ENCODE results near the gene CAMK2B.

CAMK2B gene

DNA sequence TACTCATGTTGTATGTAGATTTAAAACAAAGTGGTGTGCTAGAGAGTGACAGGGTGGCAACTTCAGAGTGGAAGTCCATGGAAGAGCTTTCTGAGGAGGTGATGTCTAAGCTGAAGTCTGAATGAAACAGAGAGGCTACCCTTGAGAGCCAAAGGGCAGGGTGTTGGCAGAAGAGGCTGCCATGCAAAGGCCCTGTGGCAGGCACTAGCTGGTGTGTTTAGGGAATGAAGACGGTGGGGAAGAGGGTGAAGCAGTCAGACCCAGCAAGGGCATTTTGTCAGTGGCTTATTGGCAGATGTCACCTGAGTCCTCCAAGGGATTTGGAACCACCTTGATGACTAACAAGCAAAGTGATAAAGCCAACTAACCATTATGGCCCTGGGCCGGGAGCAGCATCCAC lies 3.7 kb upstream of the CAMK2B start:
- DNase-seq = no peak

DNA sequence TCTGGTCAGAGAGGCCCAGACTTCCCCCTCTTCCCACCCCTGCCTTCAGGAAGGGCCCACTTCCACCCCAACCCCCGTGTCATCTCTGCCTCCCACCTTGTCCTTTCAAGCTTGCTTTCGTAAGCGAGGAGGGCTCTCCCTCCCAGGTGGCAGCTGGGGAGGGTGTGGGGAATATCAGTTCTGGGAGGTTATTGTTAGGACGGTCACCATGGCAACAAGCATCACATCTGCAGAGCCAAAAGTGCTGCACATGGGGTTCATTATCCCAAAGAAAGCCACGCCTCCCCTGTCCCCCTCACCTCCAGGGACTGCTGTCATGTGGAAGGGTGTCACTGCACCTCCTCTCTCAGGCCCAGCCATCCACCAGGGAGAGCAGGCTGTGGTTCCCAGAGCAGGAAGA lies 2.6 kb upstream of the CAMK2B start:
- DNase-seq = no peak

DNA sequence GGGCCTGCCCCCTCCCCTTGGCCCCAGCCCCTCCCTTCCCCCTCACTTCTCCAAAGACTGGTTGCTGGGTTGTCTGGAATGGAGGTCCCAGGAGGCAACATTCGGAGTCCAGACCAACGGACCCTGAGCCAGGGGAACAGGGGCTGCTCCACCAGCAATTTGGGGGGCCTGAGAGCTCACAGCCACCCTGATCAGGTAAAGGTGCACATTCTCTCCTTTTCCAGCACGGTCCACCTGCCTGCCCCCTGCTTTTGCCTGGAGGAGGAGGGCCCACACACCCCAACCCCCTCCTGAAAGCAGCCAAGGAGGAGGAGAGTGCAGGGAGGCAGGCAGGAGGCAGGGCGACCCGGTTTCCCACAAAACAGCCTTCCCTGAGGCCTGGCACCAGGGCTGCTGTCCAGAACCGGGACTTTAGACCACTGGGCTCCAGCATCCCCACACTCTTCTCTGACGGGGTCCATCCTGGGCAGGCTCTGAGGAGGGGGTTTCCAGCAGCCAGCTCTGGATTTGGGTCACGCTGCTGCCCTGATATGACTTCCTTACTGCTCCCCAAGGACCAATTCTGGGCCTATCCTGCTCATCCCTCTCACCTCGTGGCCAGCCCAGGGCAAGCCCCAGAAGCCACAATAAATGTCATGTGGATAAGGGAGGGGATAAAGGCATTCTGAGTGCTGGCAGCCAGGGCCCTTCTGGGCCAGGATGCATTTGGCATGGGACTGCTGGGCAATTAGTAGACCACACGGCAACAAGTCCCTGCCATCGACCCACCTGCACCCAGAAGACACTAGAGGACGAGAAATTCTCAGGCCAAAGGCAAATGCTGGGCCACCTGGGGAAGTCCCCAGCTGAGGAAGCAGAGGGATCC lies 1.1 kb upstream of the CAMK2B start:
- DNase-seq = no peak

GRCh38 chr7:44325811-44326241 lies 432 bp upstream of the CAMK2B start:
- peak; percentile 54 for DNase-seq

DNA sequence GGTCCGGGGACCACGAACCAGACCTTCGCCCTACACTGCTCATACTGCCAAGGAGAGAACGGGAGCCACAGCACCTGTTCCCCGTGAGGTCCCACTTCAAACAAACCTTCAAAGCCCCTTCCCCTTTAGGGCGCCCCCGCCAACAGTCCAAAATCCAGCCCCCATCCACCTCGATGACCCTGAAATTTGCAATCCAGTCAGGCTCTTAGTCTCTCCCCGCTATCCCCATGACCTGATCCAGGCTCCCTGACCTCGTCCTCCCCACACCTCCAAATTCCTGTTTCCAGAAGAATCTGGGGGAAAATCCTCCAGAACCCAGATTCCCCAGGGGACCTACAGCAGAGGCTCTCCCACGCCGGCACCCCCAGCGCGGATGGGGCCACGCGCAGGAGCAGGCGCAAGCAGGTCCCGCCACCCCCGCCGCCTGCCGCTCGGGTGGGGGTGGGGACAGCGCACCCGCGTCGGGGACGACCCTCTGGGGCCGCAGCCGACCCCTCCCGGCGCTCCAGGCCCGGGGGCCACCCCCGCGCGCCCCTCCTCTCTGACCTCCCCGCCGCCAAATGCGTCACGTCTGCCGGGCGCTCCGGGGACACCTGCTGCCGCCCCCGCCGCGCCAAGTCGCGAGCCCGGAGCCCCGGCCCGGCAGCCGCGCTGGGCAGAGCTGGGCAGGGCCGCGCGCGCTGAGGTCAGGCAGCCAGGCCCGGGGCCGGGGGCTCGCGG lies 753 bp downstream of the CAMK2B start:
- peak; percentile 34 for DNase-seq

DNA sequence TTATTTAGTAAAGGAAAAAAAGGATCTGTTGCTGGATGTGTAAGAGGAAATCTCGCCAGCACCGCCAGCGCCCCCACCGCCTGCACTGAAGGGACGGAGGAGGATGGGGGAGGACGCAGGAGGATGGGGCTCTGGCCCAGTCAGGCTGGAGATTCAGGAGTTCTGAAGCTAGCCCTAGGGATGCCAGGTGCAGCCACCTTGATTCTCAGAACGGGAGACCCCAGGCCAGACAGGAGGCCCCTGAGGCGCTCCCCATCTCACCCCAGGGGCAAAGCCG lies 1.3 kb downstream of the CAMK2B start:
- DNase-seq = no peak

- DNase-seq = no peak
These were observed 1.8 kb downstream of the CAMK2B start for GRCh38 chr7:44323381-44324203.

- DNase-seq = no peak
These were observed 2.6 kb downstream of the CAMK2B start for GRCh38 chr7:44322631-44323363.

DNA sequence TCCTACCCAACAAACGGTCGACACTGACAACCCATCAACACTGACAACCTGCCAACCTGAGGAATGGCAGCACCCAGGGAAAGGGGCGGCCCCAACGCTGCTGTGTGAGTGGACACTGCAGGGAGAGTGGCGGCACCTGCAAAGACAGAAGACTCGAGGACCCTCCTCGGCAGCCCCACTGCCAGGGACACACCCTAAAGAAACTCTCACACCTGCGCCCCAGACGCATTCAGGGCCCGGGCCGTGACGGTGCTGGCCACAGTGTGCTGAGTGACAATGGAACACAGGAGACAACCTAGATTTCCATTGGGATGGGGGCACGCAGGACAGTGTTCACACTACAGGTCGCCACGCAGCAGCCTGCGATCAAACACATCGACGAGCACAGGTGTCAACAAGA lies 3.6 kb downstream of the CAMK2B start:
- DNase-seq = no peak

- no peak for DNase-seq
These were observed 4.5 kb downstream of the CAMK2B start for GRCh38 chr7:44320794-44321371.

DNA sequence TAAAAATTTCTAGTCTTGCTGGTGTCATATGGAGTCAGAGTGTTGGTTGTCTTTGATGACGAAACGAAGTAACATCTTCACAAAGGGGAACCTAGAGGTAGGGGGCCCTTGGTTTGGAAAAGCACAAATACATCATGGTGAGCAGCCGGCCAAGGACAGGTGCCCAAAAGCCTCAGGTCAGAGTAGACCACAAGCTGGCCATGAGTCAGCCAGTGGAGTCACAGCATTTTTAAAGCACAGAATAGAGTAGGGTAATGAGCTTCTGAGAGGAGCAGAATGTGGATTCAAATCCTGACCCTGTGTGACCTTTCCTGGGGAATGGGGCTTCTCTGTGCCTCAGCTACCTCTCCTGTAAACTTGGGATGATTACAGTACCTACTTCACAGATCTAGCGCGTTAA lies 5.3 kb downstream of the CAMK2B start:
- DNase-seq = no peak

- no peak for DNase-seq
These were observed 7.1 kb downstream of the CAMK2B start for GRCh38 chr7:44318332-44318731.

GRCh38 chr7:44315301-44315903 lies 10.0 kb downstream of the CAMK2B start:
- no peak for DNase-seq

GRCh38 chr7:44313621-44314031 lies 11.8 kb downstream of the CAMK2B start:
- no peak for DNase-seq

- DNase-seq = no peak
These were observed 12.4 kb downstream of the CAMK2B start for GRCh38 chr7:44313016-44313415.

DNA sequence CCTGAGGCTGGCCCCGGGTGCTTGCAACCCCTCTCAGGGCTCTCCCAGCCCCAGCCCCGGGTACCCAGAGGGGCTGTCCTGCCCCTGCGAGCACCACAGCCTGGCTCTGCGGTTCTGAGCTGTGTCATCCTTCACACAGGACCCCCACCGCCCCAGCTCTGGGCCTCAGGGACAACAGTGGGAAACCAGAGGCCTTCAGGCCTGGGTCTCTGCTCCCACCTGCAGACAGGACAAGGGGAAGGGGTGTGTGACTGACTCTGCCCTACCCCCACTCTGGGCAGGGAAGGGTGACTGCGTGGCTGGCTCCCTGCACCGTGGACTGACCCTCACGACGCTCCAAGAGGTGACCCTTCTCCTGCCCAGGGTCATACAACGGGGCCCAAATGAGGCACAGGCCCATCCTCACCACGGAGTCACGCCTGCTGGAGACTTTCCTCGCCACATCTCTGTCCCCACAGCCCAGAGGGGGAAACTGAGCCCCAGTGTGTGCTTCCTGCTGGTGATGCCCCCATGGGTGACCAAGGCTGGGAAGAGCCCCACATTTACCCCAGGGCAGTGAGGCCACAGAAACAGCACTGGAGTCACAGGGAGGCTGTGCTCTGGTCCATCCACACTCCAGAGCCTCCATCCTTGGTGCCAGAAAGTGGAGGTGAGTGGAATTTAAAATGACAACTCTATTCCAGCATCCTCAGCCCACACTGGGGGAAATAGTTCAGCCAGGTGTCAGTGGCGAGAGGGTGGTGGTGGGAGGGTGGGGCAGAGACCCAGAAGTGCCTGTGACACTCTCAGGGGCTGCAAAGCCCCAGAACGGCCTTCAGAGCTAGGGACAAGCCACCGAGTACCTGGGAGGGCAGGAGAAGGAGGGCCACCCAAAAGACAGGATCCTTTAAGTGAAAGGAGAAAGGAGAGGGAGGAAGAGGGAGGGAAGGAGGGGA lies 13.6 kb downstream of the CAMK2B start:
- DNase-seq = no peak

GRCh38 chr7:44310221-44310848 lies 15.1 kb downstream of the CAMK2B start:
- no peak for DNase-seq

DNA sequence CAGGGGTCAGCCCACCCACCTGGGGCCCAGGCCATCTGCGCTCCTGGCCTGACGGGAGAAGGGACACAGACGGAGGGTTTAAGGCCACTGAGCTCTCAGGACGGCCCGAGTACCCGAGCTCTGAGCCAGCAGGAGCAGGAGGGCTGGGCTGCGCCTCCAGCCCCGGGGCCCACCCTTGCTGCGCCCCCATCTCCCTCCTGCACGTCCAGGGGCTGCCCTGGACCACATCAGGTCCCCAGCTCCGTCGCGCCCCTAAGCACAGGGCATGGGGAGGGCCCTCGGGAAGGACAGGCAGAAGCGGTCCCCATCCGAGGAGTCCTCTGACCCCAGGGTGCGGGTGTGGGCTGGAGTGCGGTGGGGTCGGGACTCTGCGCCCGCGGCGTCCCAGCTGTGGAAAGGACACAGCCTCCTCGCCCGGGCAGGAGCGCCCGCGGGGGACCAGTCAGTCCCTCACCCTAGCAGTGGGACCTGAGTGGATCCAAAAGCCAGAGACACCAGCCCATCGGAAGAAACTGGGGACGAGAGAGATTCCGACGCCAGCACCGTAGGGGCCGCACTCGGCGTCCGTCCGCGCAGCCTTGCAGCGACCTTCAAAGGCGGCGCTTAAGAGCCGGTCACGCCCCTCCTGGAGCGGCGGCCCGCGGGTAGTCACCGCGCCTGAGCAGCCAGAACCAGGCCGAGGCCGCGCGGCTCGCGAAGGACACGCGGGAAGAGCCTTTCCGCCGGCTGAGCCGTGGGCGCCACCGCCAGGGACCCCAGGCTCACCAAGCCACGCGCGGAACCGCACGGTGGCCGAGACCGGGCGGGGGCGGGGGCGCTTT lies 15.9 kb downstream of the CAMK2B start:
- DNase-seq = peak; percentile 90

DNA sequence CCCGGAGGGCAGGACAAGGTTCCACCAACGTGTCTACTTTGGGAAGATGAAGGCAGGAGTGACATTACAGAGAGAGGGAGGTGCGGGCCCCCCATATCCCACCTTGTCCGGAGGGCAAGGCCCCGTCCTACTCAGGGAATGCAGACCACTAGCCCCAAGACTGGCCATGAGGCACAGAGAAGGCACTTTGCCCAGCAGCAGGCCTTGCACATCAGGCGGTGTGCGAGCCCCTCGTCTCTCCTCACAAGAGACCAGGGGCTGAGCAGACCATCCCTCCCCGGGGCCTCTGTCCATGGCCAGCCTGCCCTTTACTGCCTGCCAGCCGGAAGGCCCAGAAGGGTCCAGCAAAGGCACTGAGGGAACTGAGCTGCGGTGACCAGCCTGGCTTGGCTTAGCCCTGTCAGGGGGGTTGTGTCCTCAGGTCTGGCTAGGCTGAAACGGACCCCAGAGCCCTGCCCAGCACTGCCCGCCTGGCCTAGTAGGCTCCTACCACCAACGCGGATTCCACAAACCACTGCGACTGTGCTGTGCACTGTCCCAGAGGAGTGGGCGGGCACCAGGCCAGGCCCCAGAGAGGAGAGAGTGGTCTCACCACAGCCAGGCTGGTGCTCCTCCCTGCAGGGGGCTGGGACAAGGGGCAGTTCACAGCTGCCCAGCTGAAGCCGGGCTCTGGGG lies 16.7 kb downstream of the CAMK2B start:
- no peak for DNase-seq

Measured in retina (tissue), 1 donor.